ENCODE results near the gene ZNF610.
A peak's percentile ranks its signal among the peaks of the same experiment; 100 is the strongest.

The ZNF610 gene

GRCh38 chr19:52345162-52345561, 9.1 kb downstream of the ZNF610 start:
- no peak overlapping the region for H3K27ac Mint-ChIP-seq
- peaks cover 4% of the 10 kb centered on the region for H3K9me3 Mint-ChIP-seq (ENCODE audit: low read depth)
- no peaks in the 10 kb centered on the region for H3K4me1 Mint-ChIP-seq (ENCODE audit: low read depth)
- H3K27me3 Mint-ChIP-seq = no peaks in the 10 kb centered on the region
- no peak overlapping the region for H3K4me3 Mint-ChIP-seq
- H3K36me3 Mint-ChIP-seq = peaks cover 20% of the 10 kb centered on the region

- Mint-ChIP-seq H3K4me3 (no peak overlapping the region), H3K27me3 (no peaks in the 10 kb centered on the region), H3K9me3 (ENCODE audit: low read depth) (peaks cover 26% of the 10 kb centered on the region), H3K4me1 (ENCODE audit: low read depth) (no peaks in the 10 kb centered on the region), H3K36me3 (peaks cover 58% of the 10 kb centered on the region), H3K27ac (no peak overlapping the region)
Observed at GRCh38 chr19:52351512-52351911, 15.5 kb downstream of the ZNF610 start.

DNA sequence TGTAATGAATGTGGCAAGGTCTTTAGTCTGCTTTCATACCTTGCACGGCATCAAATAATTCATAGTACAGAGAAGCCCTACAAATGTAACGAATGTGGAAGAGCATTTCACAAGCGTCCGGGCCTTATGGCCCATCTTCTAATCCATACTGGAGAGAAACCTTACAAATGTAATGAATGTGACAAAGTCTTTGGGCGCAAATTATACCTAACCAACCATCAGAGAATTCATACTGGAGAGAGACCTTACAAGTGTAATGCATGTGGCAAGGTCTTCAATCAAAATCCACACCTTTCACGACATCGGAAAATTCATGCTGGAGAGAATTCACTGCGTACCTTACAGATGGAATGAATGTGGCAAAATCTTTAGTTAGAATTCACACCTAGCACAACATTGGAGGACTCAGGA, 30.4 kb downstream of the ZNF610 start:
- Mint-ChIP-seq H3K27ac (no peak overlapping the region), H3K36me3 (peaks cover 42% of the 10 kb centered on the region), H3K27me3 (no peaks in the 10 kb centered on the region), H3K4me1 (ENCODE audit: low read depth) (peaks cover 13% of the 10 kb centered on the region), H3K9me3 (ENCODE audit: low read depth) (peaks cover 20% of the 10 kb centered on the region), H3K4me3 (no peak overlapping the region)

DNA sequence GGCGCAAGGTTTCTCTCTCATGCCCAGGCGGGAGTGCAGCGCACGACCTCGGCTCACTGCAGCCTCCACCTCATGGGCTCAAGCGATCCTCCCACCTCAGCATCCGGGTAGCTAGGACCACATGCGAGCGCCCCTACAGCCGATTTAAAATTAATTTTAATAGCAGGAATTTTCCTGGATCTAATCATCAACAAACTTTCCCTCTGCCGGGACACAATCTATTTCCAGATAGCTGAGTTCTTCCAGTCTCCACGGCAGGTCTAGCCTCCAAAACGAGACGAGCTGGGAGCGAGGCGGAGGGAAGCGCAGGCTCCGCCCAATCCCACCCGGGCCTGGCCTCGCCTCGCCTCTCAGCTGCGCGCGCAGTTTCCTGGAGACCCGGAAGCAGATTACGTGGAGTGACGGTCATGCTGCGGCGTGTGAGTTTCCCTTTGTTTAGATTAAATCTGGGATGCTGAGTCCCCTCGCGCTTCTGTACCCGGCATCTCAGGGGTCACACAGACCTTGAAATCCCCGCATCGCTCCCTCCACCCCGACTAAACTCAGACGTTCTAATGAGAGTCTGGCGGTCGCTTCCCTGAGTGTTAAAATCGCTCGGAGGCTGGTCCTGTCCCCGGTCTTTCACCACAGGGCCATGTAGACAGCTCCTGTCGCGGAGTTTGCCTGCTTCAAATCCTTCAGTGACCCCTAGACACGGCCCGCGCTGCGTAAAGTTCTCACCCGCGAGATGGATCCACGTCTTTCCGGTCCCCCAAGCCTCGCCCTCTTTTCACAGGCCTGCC, 33.7 kb downstream of the ZNF610 start, which contains the start of gene ZNF880:
Gene ZNF880 (plus strand): TSS at position 365 of the 782 bp plus-strand sequence. CDS start 43 bp downstream, at position 408.
- H3K36me3 Mint-ChIP-seq = peaks cover 44% of the 10 kb centered on the region
- H3K9me3 Mint-ChIP-seq (ENCODE audit: low read depth) = peaks cover 19% of the 10 kb centered on the region

DNA sequence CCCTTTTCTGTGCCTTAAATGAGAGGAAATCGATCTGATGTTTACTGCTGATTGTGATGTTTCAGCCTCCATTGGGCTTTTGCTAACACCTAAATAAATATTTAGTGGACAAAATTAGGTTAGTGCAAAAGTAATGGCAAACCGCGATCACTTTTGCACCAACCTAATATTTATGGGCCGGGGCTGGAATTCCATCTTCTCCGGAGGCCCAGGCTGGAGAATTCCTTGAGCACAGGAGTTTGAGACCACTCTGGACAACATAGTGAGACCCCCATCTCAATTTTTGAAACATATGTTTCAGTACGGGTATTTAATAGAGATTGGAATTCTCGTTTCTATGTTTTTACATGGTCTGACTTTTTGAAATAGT, 34.3 kb downstream of the ZNF610 start:
- Mint-ChIP-seq H3K36me3 (peaks cover 45% of the 10 kb centered on the region), H3K9me3 (ENCODE audit: low read depth) (peaks cover 18% of the 10 kb centered on the region), H3K4me1 (ENCODE audit: low read depth) (peaks cover 13% of the 10 kb centered on the region), H3K27me3 (no peaks in the 10 kb centered on the region), H3K27ac (peak overlapping the region; percentile 95), H3K4me3 (peak overlapping the region; percentile 91)

More for the DNA sequence above, 33.7 kb downstream of the ZNF610 start, which contains the start of gene ZNF880:
- peak within 1 kb of the TSS; percentile 91 for H3K4me3 Mint-ChIP-seq
- H3K27me3 Mint-ChIP-seq = no peaks in the 10 kb centered on the region
- H3K4me1 Mint-ChIP-seq (ENCODE audit: low read depth) = peaks cover 13% of the 10 kb centered on the region
- peak within 1 kb of the TSS; percentile 95 for H3K27ac Mint-ChIP-seq

DNA sequence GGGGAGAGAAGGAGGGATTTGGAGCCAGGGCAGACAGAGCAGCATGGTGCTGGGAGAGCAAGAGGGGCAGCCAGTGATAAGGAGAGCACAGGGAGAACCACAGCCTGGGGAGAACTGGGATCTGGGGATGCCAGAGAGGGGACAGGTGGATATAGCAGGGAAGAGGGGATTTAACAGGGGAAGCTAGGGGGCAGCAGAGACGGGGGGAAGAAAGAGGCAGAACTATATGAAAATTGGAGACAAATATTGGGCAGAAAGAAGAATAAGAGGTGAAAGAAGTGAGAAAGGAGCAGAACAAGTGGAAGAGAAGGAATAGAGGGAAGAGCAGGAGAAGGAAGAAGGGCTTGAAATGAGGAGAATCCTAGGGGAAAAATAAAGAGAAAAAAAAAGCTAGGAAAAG, 55.1 kb downstream of the ZNF610 start:
- Mint-ChIP-seq H3K4me1 (ENCODE audit: low read depth) (no peaks in the 10 kb centered on the region), H3K36me3 (peaks cover 23% of the 10 kb centered on the region), H3K4me3 (no peak overlapping the region), H3K9me3 (ENCODE audit: low read depth) (peaks cover 23% of the 10 kb centered on the region), H3K27me3 (no peaks in the 10 kb centered on the region), H3K27ac (no peak overlapping the region)

DNA sequence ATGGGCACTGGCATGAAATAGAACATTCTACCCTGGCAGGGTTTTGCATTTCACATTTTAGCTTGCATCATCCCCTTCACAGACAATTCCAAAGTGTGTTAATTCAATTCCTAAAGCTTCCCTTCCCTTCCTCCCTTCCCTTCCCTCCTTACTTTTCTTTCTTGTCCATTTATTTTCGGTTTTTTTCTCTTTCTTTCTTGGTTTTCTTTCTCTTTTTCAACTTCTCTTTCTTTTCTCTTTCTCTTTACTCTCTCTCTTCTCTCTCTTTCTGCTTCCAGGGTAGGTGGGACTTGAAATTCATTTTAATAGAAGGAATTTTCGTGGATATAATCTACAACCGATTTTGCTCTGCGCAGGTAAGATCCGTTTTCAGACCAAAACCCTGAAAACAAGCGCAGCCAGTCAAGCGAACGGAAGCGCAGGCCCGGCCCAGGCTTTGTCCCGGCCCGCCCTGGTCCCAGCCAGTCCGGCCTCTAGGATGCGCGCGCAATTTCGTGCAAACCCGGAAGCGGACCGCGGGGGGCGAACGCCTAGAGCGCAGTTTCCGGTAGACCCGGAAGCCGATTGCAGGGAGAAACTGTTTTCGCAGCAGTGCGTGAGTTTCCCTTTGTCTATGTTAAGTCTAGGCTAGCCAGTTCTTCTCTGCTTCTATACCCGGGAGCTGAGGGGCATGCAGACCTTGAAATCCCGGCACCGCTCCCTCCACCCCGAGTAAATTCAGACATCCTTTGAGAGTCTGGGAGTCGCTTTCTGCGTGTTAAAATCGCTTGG, 61.5 kb downstream of the ZNF610 start, which contains the start of gene ZNF528:
Gene ZNF528 (plus strand): TSS at position 540 of the 771 bp plus-strand sequence. CDS start 4,165 bp downstream, outside the sequence.
- Mint-ChIP-seq H3K36me3 (peaks cover 49% of the 10 kb centered on the region), H3K4me1 (ENCODE audit: low read depth) (peaks cover 14% of the 10 kb centered on the region), H3K27me3 (no peaks in the 10 kb centered on the region), H3K4me3 (peak within 1 kb of the TSS; percentile 89), H3K27ac (peak within 1 kb of the TSS; percentile 82), H3K9me3 (ENCODE audit: low read depth) (peaks cover 17% of the 10 kb centered on the region)

DNA sequence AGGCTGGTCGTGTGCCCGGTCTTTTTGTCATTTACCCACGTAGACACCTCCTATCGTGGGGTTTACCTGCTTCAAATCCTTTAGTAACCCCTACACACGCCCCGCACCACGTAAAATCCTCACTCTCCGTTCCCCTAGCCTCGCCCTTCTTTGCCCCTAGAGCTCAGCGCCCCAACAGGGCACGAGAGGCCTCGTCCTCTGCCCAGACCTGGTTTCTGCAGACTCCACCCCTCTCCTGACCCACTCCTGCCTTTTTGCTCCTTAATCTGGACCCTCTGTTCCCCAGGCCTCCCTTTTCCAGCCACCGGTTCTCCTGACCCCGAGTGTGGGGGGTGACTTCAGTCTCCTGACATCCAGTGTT, 62.0 kb downstream of the ZNF610 start:
- peak overlapping the region; percentile 89 for H3K4me3 Mint-ChIP-seq
- H3K36me3 Mint-ChIP-seq = peaks cover 49% of the 10 kb centered on the region
- H3K27ac Mint-ChIP-seq = peak overlapping the region; percentile 82
- peaks cover 17% of the 10 kb centered on the region for H3K9me3 Mint-ChIP-seq (ENCODE audit: low read depth)
- no peaks in the 10 kb centered on the region for H3K27me3 Mint-ChIP-seq
- H3K4me1 Mint-ChIP-seq (ENCODE audit: low read depth) = peaks cover 14% of the 10 kb centered on the region

DNA sequence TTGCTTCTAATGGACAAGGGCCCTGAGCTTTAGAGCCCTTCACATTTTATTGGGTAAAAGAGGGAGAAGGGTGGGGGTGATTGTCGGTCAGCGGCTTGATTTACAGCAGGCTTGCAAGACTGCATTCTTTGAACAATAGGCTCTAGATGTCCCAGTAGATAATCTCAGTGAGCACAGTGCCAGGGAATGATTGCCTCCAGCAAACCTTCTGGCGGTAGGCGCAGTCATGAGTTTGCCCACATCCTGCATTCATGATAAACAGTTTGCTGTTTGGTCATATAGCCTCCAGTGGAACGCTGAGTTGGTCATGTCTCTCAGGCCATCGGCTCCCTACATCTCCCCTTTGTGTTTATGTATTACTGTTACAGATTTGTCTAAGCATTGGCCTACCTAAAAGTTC, 74.2 kb downstream of the ZNF610 start:
- Mint-ChIP-seq H3K4me3 (no peak overlapping the region), H3K27me3 (no peaks in the 10 kb centered on the region), H3K4me1 (ENCODE audit: low read depth) (no peaks in the 10 kb centered on the region), H3K36me3 (peaks cover 75% of the 10 kb centered on the region), H3K9me3 (ENCODE audit: low read depth) (peaks cover 48% of the 10 kb centered on the region), H3K27ac (no peak overlapping the region)

DNA sequence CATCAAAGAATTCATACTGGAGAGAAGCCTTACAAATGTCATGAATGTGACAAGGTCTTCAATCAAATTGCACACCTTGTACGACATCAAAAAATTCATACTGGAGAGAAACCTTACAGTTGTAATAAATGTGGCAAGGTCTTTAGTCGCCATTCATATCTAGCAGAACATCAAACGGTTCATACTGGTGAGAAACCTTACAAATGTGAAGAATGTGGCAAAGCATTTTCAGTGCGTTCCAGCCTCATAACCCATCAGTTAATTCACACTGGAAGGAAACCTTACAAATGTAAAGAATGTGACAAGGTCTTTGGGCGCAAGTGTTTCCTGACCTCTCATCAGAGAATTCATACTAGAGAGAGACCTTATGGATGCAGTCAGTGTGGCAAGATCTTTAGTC, 79.7 kb downstream of the ZNF610 start:
- no peak overlapping the region for H3K27ac Mint-ChIP-seq
- H3K36me3 Mint-ChIP-seq = peaks cover 46% of the 10 kb centered on the region
- H3K4me3 Mint-ChIP-seq = no peak overlapping the region
- H3K4me1 Mint-ChIP-seq (ENCODE audit: low read depth) = no peaks in the 10 kb centered on the region
- H3K27me3 Mint-ChIP-seq = no peaks in the 10 kb centered on the region
- H3K9me3 Mint-ChIP-seq (ENCODE audit: low read depth) = peaks cover 46% of the 10 kb centered on the region

Measured in activated naive CD8-positive, alpha-beta T cell (primary cell).